IMR-90 (cell line): Measurements from ENCODE around the gene IFI27L2. TPM values are rescaled to one million over a fixed set of nuclear protein-coding genes. Genes with fewer than 3 reads are reported as not detected.

Source experiments
- ATAC-seq: fragments of 200-7000 bp; cut with Tn5 transposase; 2 replicates; pipeline ENCODE4 v1.9.1; 2020; ENCODE audit warnings: low read depth, mild to moderate bottlenecking, moderate library complexity
- BruUV-seq: library from RNA; stranded (reverse); fragments of 400-500 nt; replicated peaks from 2 replicates; lab custom pipeline; 2021; lab: Mats Ljungman, UMichigan
- CTCF ChIA-PET: fragments of 300-600 bp; formaldehyde crosslinking; extraction: SDS; loops from one replicate; lab custom pipeline; 2021; ENCODE audit warnings: antibody characterized with exemption; lab: Yijun Ruan, JAX
- POLR2A ChIA-PET: fragments of 300-600 bp; sonication (Branson Sonifier 250); formaldehyde crosslinking; loops from one replicate; lab custom pipeline; 2022; ENCODE audit warnings: antibody characterized with exemption; ENCODE audit not compliant: unreplicated experiment; lab: Charles Lee
- DNase-seq: peaks from one replicate; pipeline ENCODE4 v3.0.0; 2013
- H2AFZ ChIP-seq: replicated peaks from 2 replicates; pipeline ENCODE3; 2013; ENCODE audit warnings: low read length, mild to moderate bottlenecking; ENCODE audit not compliant: poor library complexity
- H2AK5ac ChIP-seq: 2 replicates; pipeline ENCODE4 v1.6.1; 2013; ENCODE audit warnings: low read depth, low read length, inconsistent platforms
- H2AK9ac ChIP-seq: replicated peaks from 2 replicates; pipeline ENCODE3; 2013; ENCODE audit warnings: mild to moderate bottlenecking, low read depth, low read length, moderate library complexity; ENCODE audit not compliant: poor library complexity
- H2BK120ac ChIP-seq: 2 replicates; pipeline ENCODE4 v1.6.1; 2013; ENCODE audit warnings: low read depth, low read length, inconsistent platforms
- H2BK15ac ChIP-seq: 3 replicates; pipeline ENCODE4 v1.6.1; 2013; ENCODE audit warnings: low read depth, low read length, inconsistent platforms
- H2BK20ac ChIP-seq: 2 replicates; pipeline ENCODE4 v1.6.1; 2013; ENCODE audit warnings: low read depth, mild to moderate bottlenecking, inconsistent platforms, low read length, moderate library complexity
- H2BK5ac ChIP-seq: 2 replicates; pipeline ENCODE4 v1.6.1; 2013; ENCODE audit warnings: mild to moderate bottlenecking, low read depth, low read length, inconsistent platforms; ENCODE audit not compliant: poor library complexity, severe bottlenecking
- H3K14ac ChIP-seq: replicated peaks from 2 replicates; pipeline ENCODE4 v1.6.1; 2013; ENCODE audit warnings: low read depth, low read length, inconsistent platforms
- H3K18ac ChIP-seq: 2 replicates; pipeline ENCODE4 v1.6.1; 2013; ENCODE audit warnings: low read depth, low read length, control low read depth
- H3K23ac ChIP-seq: 2 replicates; pipeline ENCODE4 v1.6.1; 2013; ENCODE audit warnings: low read depth, low read length, inconsistent platforms
- H3K27ac ChIP-seq: 2 replicates; pipeline ENCODE4 v1.5.1; 2013; ENCODE audit warnings: mild to moderate bottlenecking, control low read depth, low read length; ENCODE audit not compliant: insufficient read depth
- H3K27me3 ChIP-seq: 2 replicates; pipeline ENCODE4 v1.6.1; 2013; ENCODE audit warnings: low read length; ENCODE audit not compliant: control insufficient read depth, insufficient read depth
- H3K36me3 ChIP-seq: 2 replicates; pipeline ENCODE4 v1.6.1; 2013; ENCODE audit warnings: low read length, mixed read lengths; ENCODE audit not compliant: control insufficient read depth, insufficient read depth
- H3K4ac ChIP-seq: 2 replicates; pipeline ENCODE4 v1.6.1; 2013; ENCODE audit warnings: low read depth, low read length, inconsistent platforms
- H3K4me1 ChIP-seq: 2 replicates; pipeline ENCODE4 v1.6.1; 2013; ENCODE audit warnings: low read length, mixed read lengths; ENCODE audit not compliant: control insufficient read depth, insufficient read depth
- H3K4me2 ChIP-seq: 2 replicates; pipeline ENCODE4 v1.6.1; 2013; ENCODE audit warnings: low read depth, mild to moderate bottlenecking, control low read depth, low read length, moderate library complexity
- H3K4me3 ChIP-seq: 2 replicates; pipeline ENCODE4 v1.5.1; 2013; ENCODE audit warnings: low read depth, mild to moderate bottlenecking, control low read depth, low read length, moderate library complexity; ENCODE audit not compliant: insufficient read depth
- H3K56ac ChIP-seq: 2 replicates; pipeline ENCODE4 v1.6.1; 2013; ENCODE audit warnings: low read length, inconsistent platforms; ENCODE audit not compliant: insufficient read depth; ENCODE audit errors: extremely low read depth
- H3K79me1 ChIP-seq, 2 experiments: 2 replicates each; pipeline ENCODE4 v1.6.1; 2013; ENCODE audit warnings: low read length in 2 of 2, inconsistent platforms in 1 of 2, low read depth in 1 of 2
- H3K9ac ChIP-seq: 2 replicates; pipeline ENCODE4 v1.6.1; 2013; ENCODE audit warnings: low read depth, low read length, control low read depth
- H3K9me1 ChIP-seq: 2 replicates; pipeline ENCODE4 v1.6.1; 2013; ENCODE audit warnings: low read length, inconsistent platforms; ENCODE audit not compliant: insufficient read depth
- H3K9me3 ChIP-seq: 2 replicates; pipeline ENCODE4 v1.6.1; 2013; ENCODE audit warnings: low read length; ENCODE audit not compliant: control insufficient read depth, insufficient read depth
- H4K20me1 ChIP-seq: 2 replicates; pipeline ENCODE4 v1.6.1; 2013; ENCODE audit warnings: low read length, inconsistent platforms; ENCODE audit not compliant: insufficient read depth
- H4K5ac ChIP-seq: 2 replicates; pipeline ENCODE4 v1.6.1; 2013; ENCODE audit warnings: mild to moderate bottlenecking, low read depth, low read length, control low read depth
- H4K8ac ChIP-seq, 2 experiments: 2 replicates each; pipeline ENCODE4 v1.6.1; 2013; ENCODE audit warnings: low read depth in 2 of 2, low read length in 2 of 2, control low read depth in 1 of 2, inconsistent platforms in 1 of 2
- H4K91ac ChIP-seq: 2 replicates; pipeline ENCODE4 v1.6.1; 2013; ENCODE audit warnings: low read depth, low read length, inconsistent platforms; ENCODE audit not compliant: insufficient read depth
- CEBPB ChIP-seq: IDR thresholded peaks from 2 replicates; pipeline ENCODE4 v1.6.1; 2012; ENCODE audit warnings: low read depth, low read length, improper control_type of control experiment
- FOS ChIP-seq: fragments of 150-350 bp; IDR thresholded peaks from 2 replicates; pipeline ENCODE4 v1.6.1; 2016; ENCODE audit warnings: low read depth, low read length
- MAZ ChIP-seq: IDR thresholded peaks from 2 replicates; pipeline ENCODE4 v1.6.1; 2012; ENCODE audit warnings: low read depth, mild to moderate bottlenecking, low read length, improper control_type of control experiment, moderate library complexity, borderline replicate concordance
- whole genome bisulfite sequencing, 2 experiments: methylation state at CpG; one replicate each; pipeline versions ENCODE4 v1.1.5 to v1.1.7; 2013; ENCODE audit warnings: missing lambda C conversion rate in 2 of 2; ENCODE audit not compliant: insufficient read length in 1 of 2; ENCODE audit errors: extremely low coverage in 2 of 2; 5-methylcytosine and 5-hydroxymethylcytosine counted together
- dilution Hi-C: fragments of 300-500 bp; cut with HindIII; formaldehyde crosslinking; loops from one replicate; pipeline ENCODE4 v1.14.3; 2018; ENCODE audit warnings: low sequenced_read_pairs; ENCODE audit not compliant: unreplicated experiment
- in situ Hi-C: fragments of 300-500 bp; cut with MboI; formaldehyde crosslinking; loops from 3 replicates; pipeline ENCODE4 v1.14.3; 2019; ENCODE audit warnings: low sequenced_read_pairs, inconsistent platforms, mixed read lengths
- intact Hi-C: fragments of 100-400 bp; cut with micrococcal nuclease; formaldehyde crosslinking; loops from 2 replicates; pipeline ENCODE4 v1.10.0; 2022
- polyA plus RNA-seq, 3 experiments: library from polyadenylated mRNA; depleted of rRNA; stranded (reverse); fragments of >200 nt; gene quantifications; 2 replicates each; pipeline ENCODE4 v1.2.3, GENCODE V29; 2012; ENCODE audit warnings: low replicate concordance in 1 of 3
- total RNA-seq: library from RNA; depleted of rRNA; stranded (reverse); fragments of >200 nt; gene quantifications from 2 replicates; pipeline ENCODE4 v1.2.3, GENCODE V29; 2012

IFI27L2 gene
- total and polyA plus RNA-seq, 2 of the 4 experiments (the other 2 are of a cell fraction), result 43.0 to 187 TPM

DNA sequence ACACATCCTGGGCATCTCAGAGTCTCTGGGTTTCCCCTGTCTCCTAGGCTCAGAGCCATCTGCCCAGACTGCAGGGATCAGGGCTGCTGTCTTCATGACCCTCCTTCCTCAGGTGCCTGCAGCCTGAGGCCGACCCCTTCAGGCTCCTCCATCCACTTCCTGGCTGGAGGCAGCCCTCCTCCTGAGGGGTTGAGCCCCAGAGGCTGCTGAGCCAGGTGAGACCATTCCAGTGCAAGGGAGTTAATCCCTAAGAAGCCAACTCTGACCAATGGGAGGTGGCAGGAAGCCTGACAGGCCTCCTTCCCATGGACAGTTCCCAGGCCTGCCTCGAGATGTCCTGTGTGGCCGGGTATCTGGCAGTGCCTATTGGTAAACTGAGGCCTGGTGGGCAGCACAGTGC, 36.3 kb upstream of the IFI27L2 start:
- Histone ChIP-seq H3K4me2 (no peak overlapping the region), H4K8ac (no peak overlapping the region), H3K56ac (no peak overlapping the region), H4K91ac (no peak overlapping the region), H2AK9ac (no peak overlapping the region), H2BK15ac (no peak overlapping the region), H3K27ac (no peak overlapping the region), H2BK120ac (no peak overlapping the region), H3K9me1 (no peaks in the 10 kb centered on the region; the same call in 1 of the 2 replicates), H3K4ac (no peak overlapping the region), H2BK5ac (no peak overlapping the region), H3K79me1 (no peaks in the 10 kb centered on the region), H4K20me1 (no peaks in the 10 kb centered on the region), H4K5ac (no peak overlapping the region), H3K4me3 (no peak overlapping the region), H2BK20ac (no peak overlapping the region), H3K14ac (no peak overlapping the region), H2AFZ (no peak overlapping the region), H3K9me3 (no peaks in the 10 kb centered on the region), H2AK5ac (no peak overlapping the region), H3K9ac (no peak overlapping the region), H3K27me3 (peaks cover 32% of the 10 kb centered on the region), H3K18ac (no peak overlapping the region), H3K36me3 (no peaks in the 10 kb centered on the region), H3K4me1 (peaks cover 3% of the 10 kb centered on the region; the same call in 1 of the 2 replicates), H3K23ac (no peak overlapping the region; the same call in 1 of the 2 replicates)
- POLR2A ChIA-PET, result no interaction called here
- WGBS, 2 experiments, result no CpG with 5 or more reads among the region's 3 CpGs
- intact Hi-C loops, result no loop called here
- no TSS peak for BruUV-seq
- TF ChIP-seq MAZ, result no peak
- TF ChIP-seq CEBPB, result no peak
- TF ChIP-seq FOS, result no peak
- in situ Hi-C loops, result no loop called here
- CTCF ChIA-PET, result no interaction called here
- DNase-seq (no peak), ATAC-seq (no peak)
- dilution Hi-C loops, result no loop called here
